Measurements from ENCODE around the gene GPBP1. TPM values are rescaled to one million over a fixed set of nuclear protein-coding genes. Genes with fewer than 3 reads are reported as not detected.

The GPBP1 gene
- total and polyA plus RNA-seq, 8 donors = 23.4 to 54.0 (median 29.0) TPM

GRCh38 chr5:57243286-57244137 is 69.7 kb downstream of the GPBP1 start:
- no peak for ATAC-seq
- H3K9me3 ChIP-seq = no peaks in the 10 kb centered on the region
- peaks cover 0 to 12% (median 4%) of the 10 kb centered on the region in 3 donors for H3K36me3 ChIP-seq
- no peak overlapping the region for H3K4me3 ChIP-seq
- H3K4me1 ChIP-seq = no peaks in the 10 kb centered on the region
- FAIRE-seq = no peak
- H3K27me3 ChIP-seq = no peaks in the 10 kb centered on the region
- intact Hi-C loops (cut with DNase I) = no loop called here
- H3K27ac ChIP-seq = no peak overlapping the region
- no peak for DNase-seq
- TF ChIP-seq CTCF (IDR thresholded peaks at IDR 0.05) = no peak
- 92 to 96% methylated on average over 6 of the region's 6 CpGs for WGBS, 2 donors

- intact Hi-C loops (cut with DNase I) = no loop called here
- DNase-seq (no peak), FAIRE-seq (no peak), ATAC-seq (no peak)
- no peak overlapping the region for H3K27ac ChIP-seq
- H3K4me3 ChIP-seq = no peak overlapping the region
- no peaks in the 10 kb centered on the region for H3K4me1 ChIP-seq
- H3K36me3 ChIP-seq = peaks cover 0 to 18% (median 0%) of the 10 kb centered on the region in 3 donors
- no peaks in the 10 kb centered on the region for H3K9me3 ChIP-seq
- no peak for TF ChIP-seq CTCF (IDR thresholded peaks at IDR 0.05)
- H3K27me3 ChIP-seq = no peaks in the 10 kb centered on the region
Measured at GRCh38 chr5:57244331-57244730, 70.5 kb downstream of the GPBP1 start.

GRCh38 chr5:57246426-57246825 is 72.6 kb downstream of the GPBP1 start:
- 95 to 97% methylated on average over 2 of the region's 2 CpGs for WGBS, 2 donors
- H3K36me3 ChIP-seq = peaks cover 0 to 32% (median 8%) of the 10 kb centered on the region in 3 donors
- no peaks in the 10 kb centered on the region for H3K27me3 ChIP-seq
- DNase-seq (no peak), ATAC-seq (no peak), FAIRE-seq (peak; percentile 20)
- H3K27ac ChIP-seq = no peak overlapping the region
- H3K9me3 ChIP-seq = no peaks in the 10 kb centered on the region
- H3K4me3 ChIP-seq = no peak overlapping the region
- intact Hi-C loops (cut with DNase I) = no loop called here
- H3K4me1 ChIP-seq = no peaks in the 10 kb centered on the region
- no peak for TF ChIP-seq CTCF (IDR thresholded peaks at IDR 0.05)

- Histone ChIP-seq H3K4me3 (no peak overlapping the region), H3K4me1 (no peaks in the 10 kb centered on the region), H3K9me3 (no peaks in the 10 kb centered on the region), H3K27me3 (no peaks in the 10 kb centered on the region), H3K36me3 (peaks cover 0 to 32% (median 8%) of the 10 kb centered on the region in 3 donors), H3K27ac (no peak overlapping the region)
- TF ChIP-seq CTCF (IDR thresholded peaks at IDR 0.05) = no peak
- ATAC-seq (no peak), FAIRE-seq (no peak), DNase-seq (no peak)
- WGBS, 2 donors = 89 to 93% methylated on average over 2 of the region's 2 CpGs
- intact Hi-C loops (cut with DNase I) = no loop called here
Measured at GRCh38 chr5:57247765-57248164, 73.9 kb downstream of the GPBP1 start.

- FAIRE-seq (no peak), DNase-seq (no peak)
- peaks cover 0 to 39% (median 8%) of the 10 kb centered on the region in 3 donors for H3K36me3 ChIP-seq
Measured at GRCh38 chr5:57249265-57249874, 75.5 kb downstream of the GPBP1 start.

More at GRCh38 chr5:57249265-57249874, 75.5 kb downstream of the GPBP1 start:
- no peaks in the 10 kb centered on the region for H3K27me3 ChIP-seq
- ATAC-seq = no peak
- intact Hi-C loops (cut with DNase I) = no loop called here
- H3K4me3 ChIP-seq = no peak overlapping the region
- TF ChIP-seq CTCF (IDR thresholded peaks at IDR 0.05) = no peak
- WGBS, 2 donors = 48 to 61% methylated on average over 6 to 7 of the region's 8 CpGs
- no peak overlapping the region for H3K27ac ChIP-seq
- no peaks in the 10 kb centered on the region for H3K4me1 ChIP-seq
- H3K9me3 ChIP-seq = no peaks in the 10 kb centered on the region

Data from pancreas (tissue), 10 donors.